Measurements from ENCODE around the gene SPCS3.

DNA sequence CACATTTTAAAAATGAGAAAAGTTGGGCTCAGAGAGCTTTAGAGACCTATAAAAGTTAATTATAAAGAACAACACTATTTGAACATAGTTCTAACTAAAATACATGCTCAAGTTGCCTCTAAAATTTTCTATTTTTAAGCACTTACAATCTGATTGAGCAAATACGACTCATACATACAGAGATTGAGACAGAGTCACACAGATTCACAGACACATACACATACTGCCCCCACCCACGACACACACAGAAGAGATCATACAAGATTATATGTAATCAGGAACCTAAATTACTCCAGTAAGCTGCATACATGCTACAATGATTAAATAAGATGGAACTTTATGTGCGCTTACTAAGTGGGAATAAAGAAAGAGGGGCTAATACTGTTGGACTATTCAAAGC, 48.0 kb upstream of the SPCS3 start:
- TF ChIP-seq, protein P1, sequence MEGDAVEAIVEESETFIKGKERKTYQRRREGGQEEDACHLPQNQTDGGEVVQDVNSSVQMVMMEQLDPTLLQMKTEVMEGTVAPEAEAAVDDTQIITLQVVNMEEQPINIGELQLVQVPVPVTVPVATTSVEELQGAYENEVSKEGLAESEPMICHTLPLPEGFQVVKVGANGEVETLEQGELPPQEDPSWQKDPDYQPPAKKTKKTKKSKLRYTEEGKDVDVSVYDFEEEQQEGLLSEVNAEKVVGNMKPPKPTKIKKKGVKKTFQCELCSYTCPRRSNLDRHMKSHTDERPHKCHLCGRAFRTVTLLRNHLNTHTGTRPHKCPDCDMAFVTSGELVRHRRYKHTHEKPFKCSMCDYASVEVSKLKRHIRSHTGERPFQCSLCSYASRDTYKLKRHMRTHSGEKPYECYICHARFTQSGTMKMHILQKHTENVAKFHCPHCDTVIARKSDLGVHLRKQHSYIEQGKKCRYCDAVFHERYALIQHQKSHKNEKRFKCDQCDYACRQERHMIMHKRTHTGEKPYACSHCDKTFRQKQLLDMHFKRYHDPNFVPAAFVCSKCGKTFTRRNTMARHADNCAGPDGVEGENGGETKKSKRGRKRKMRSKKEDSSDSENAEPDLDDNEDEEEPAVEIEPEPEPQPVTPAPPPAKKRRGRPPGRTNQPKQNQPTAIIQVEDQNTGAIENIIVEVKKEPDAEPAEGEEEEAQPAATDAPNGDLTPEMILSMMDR (IDR thresholded peaks at IDR 0.05), result no peak
- TF ChIP-seq POLR2A (IDR thresholded peaks at IDR 0.05), result no peak

Measured in vagina (tissue), 2 donors.